Activated T-cell treated with anti-CD3 and anti-CD28 coated beads, Interleukin-2, amount 50 U/mL, for 4 hours (primary cell): ENCODE measurements around the gene MMP24. TPM values are rescaled to one million over a fixed set of nuclear protein-coding genes. Genes with fewer than 3 reads are reported as not detected.

Experiments used
- ATAC-seq, 2 donors: fragments of 200-7000 bp; cut with Tn5 transposase; one replicate each; pipeline ENCODE4 v1.10.0; 2021
- DNase-seq: peaks from one replicate; pipeline ENCODE4 v3.0.0-alpha.2; 2020
- H3K27me3 Mint-ChIP-seq: one replicate; pipeline ENCODE4 v1.8.0; 2021; ENCODE audit warnings: low read depth, mixed read lengths
- H3K36me3 Mint-ChIP-seq: one replicate; pipeline ENCODE4 v1.8.0; 2022; ENCODE audit warnings: mixed read lengths; ENCODE audit not compliant: insufficient read depth
- H3K4me1 Mint-ChIP-seq: one replicate; pipeline ENCODE4 v1.8.0; 2021; ENCODE audit warnings: low read depth, mixed read lengths
- H3K4me3 Mint-ChIP-seq: one replicate; pipeline ENCODE4 v1.8.0; 2021; ENCODE audit warnings: mild to moderate bottlenecking, moderate library complexity, mixed read lengths
- H3K9me3 Mint-ChIP-seq: one replicate; pipeline ENCODE4 v1.8.0; 2021; ENCODE audit warnings: mixed read lengths
- total RNA-seq, 3 donors: library from RNA; stranded (reverse); gene quantifications; one replicate each; pipeline ENCODE4 v1.2.1, GENCODE V29; 2021

The MMP24 gene
- total RNA-seq, 3 donors from 2014 or later: not detected

DNA sequence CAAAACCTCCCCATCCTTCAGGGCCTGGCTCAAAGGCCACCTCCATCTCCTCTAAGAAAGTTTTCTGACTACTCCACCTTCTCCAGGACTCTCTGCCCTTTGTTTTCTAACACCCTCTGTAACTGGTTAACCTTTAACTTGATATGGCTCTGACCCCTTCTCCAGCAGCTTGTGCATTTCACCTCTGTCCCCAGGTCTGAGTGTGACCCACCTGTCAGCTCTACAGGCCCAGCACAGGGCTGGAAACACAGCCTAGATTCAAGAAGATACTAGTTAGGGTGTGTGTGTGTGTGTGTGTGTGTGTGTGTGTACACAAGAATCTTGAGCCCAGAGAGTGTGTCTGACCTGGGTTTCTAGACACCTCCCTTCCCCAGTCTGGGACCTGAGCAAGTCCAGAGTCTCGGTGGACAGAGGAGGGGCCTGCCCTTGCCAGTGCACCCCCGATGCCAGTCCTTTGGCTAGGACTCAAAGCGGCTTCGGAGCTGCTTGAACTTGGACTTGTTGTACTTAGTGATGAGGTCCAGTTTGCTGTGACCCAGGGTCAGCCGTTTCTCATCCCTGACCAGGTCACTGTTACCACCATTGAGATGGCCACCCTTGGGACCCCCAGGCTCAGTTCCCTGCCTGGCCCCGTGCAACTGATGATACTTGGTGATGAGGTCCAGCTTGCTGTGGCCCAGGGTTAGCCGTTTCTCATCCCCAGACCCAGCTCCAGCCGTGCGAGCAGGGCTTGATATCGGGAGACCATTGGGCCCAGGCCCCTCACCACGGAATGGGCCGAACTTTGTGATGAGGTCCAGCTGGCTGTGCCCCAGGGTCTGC, 59.8 kb downstream of the MMP24 start:
- peaks cover 4% of the 10 kb centered on the region for H3K36me3 Mint-ChIP-seq
- no peak for DNase-seq
- H3K9me3 Mint-ChIP-seq: no peaks in the 10 kb centered on the region
- no peak for ATAC-seq
- peak overlapping the region; percentile 84 for H3K4me3 Mint-ChIP-seq
- H3K27me3 Mint-ChIP-seq: no peaks in the 10 kb centered on the region
- H3K4me1 Mint-ChIP-seq: peaks cover 25% of the 10 kb centered on the region

- Mint-ChIP-seq H3K9me3 (no peaks in the 10 kb centered on the region), H3K4me3 (no peak overlapping the region), H3K4me1 (peaks cover 25% of the 10 kb centered on the region), H3K27me3 (no peaks in the 10 kb centered on the region), H3K36me3 (peaks cover 3% of the 10 kb centered on the region)
- ATAC-seq: no peak
- DNase-seq: no peak
Measured at GRCh38 chr20:35286899-35287508, 60.5 kb downstream of the MMP24 start.

- no peaks in the 10 kb centered on the region for H3K27me3 Mint-ChIP-seq
- H3K4me3 Mint-ChIP-seq: no peak overlapping the region
- no peaks in the 10 kb centered on the region for H3K36me3 Mint-ChIP-seq
- ATAC-seq (no peak), DNase-seq (no peak)
- no peaks in the 10 kb centered on the region for H3K9me3 Mint-ChIP-seq
- peaks cover 19% of the 10 kb centered on the region for H3K4me1 Mint-ChIP-seq
Measured at GRCh38 chr20:35287509-35288324, 61.2 kb downstream of the MMP24 start.

- no peaks in the 10 kb centered on the region for H3K27me3 Mint-ChIP-seq
- H3K4me1 Mint-ChIP-seq: peaks cover 16% of the 10 kb centered on the region
- no peaks in the 10 kb centered on the region for H3K36me3 Mint-ChIP-seq
- H3K9me3 Mint-ChIP-seq: no peaks in the 10 kb centered on the region
- DNase-seq (no peak), ATAC-seq (no peak)
- H3K4me3 Mint-ChIP-seq: no peak overlapping the region
Measured at GRCh38 chr20:35288325-35289060, 62.0 kb downstream of the MMP24 start.

DNA sequence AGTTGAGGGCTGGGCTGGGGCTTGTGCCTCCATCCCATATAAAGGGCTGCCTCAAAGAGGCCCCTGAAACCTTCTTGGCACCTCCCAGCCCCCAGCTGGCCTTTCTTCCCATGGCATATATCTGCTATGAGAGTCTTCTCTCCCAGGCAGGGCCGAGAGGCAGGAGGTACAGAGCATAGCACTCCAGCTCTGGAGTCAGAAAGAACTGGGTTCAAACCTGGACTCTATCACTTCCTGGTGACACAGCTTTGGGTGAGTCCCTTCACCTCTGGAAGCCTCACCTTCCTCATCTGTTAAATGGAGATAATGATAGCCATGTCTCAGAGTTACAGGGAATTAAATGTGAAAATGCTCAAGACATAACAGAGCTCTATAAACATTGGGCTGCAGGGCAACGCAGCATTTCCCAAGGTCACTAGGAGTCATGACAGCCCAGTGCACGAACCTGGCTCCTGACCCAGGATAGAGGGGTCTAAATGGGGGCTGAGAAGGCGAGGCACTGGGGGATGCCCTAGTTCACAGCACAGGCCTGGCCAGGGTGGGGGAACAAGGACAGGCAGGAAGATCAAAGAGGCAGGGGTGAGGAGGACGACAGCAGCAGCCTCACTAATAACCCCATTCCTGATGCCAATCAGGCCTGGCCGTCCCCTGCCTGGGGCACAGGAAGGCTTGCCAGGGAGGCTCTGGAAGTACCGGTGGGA, 63.8 kb downstream of the MMP24 start:
- no peaks in the 10 kb centered on the region for H3K36me3 Mint-ChIP-seq

DNA sequence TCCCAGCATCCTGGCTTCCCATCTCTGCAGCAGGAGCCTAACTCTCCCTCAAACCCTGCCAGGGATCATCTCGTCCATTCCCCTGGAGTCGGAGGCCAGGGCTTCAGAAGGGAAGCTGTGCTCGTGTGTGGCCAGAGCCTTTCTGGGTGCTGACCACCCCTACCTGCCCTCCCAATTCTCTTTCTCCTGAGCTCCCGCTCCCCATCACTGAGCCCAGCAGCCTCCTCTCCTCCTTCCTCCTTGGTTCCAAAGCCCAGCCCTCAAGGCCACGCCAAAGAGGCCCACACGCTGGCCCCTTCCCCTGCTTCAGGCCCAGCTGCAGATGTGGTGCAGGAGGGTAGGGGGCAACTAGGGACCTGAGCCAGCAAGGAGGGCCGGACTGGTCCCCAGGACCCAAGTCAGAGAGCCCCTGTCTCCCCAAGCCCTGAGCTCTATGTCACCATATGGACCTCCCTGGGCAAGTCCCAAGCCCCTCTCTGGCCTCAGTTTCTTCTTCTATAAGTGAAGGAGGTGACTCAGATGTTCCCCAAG, 64.5 kb downstream of the MMP24 start:
- ATAC-seq: peak in 1 of 2 donors; percentile 29
- H3K27me3 Mint-ChIP-seq: no peaks in the 10 kb centered on the region
- DNase-seq: no peak
- peaks cover 2% of the 10 kb centered on the region for H3K4me1 Mint-ChIP-seq
- no peaks in the 10 kb centered on the region for H3K36me3 Mint-ChIP-seq
- no peaks in the 10 kb centered on the region for H3K9me3 Mint-ChIP-seq
- H3K4me3 Mint-ChIP-seq: no peak overlapping the region

More for the DNA sequence above, 63.8 kb downstream of the MMP24 start:
- Mint-ChIP-seq H3K4me3 (no peak overlapping the region), H3K9me3 (no peaks in the 10 kb centered on the region), H3K27me3 (no peaks in the 10 kb centered on the region), H3K4me1 (peaks cover 7% of the 10 kb centered on the region)
- DNase-seq (no peak), ATAC-seq (no peak)

- no peaks in the 10 kb centered on the region for H3K4me1 Mint-ChIP-seq
- H3K4me3 Mint-ChIP-seq: no peak within 1 kb of the TSS
- no peaks in the 10 kb centered on the region for H3K27me3 Mint-ChIP-seq
- H3K9me3 Mint-ChIP-seq: no peaks in the 10 kb centered on the region
- ATAC-seq (no peak), DNase-seq (no peak)
- H3K36me3 Mint-ChIP-seq: no peaks in the 10 kb centered on the region
Measured at GRCh38 chr20:35291654-35292503, 65.4 kb downstream of the MMP24 start, which contains the start of gene FAM83C. FAM83C (minus strand) TSS chr20:35292425; CDS start chr20:35292304, 121 bp downstream.

GRCh38 chr20:35292504-35293285, 66.2 kb downstream of the MMP24 start:
- ATAC-seq: no peak
- DNase-seq: no peak
- H3K9me3 Mint-ChIP-seq: no peaks in the 10 kb centered on the region
- H3K36me3 Mint-ChIP-seq: no peaks in the 10 kb centered on the region
- no peaks in the 10 kb centered on the region for H3K4me1 Mint-ChIP-seq
- H3K4me3 Mint-ChIP-seq: no peak overlapping the region
- H3K27me3 Mint-ChIP-seq: no peaks in the 10 kb centered on the region

DNA sequence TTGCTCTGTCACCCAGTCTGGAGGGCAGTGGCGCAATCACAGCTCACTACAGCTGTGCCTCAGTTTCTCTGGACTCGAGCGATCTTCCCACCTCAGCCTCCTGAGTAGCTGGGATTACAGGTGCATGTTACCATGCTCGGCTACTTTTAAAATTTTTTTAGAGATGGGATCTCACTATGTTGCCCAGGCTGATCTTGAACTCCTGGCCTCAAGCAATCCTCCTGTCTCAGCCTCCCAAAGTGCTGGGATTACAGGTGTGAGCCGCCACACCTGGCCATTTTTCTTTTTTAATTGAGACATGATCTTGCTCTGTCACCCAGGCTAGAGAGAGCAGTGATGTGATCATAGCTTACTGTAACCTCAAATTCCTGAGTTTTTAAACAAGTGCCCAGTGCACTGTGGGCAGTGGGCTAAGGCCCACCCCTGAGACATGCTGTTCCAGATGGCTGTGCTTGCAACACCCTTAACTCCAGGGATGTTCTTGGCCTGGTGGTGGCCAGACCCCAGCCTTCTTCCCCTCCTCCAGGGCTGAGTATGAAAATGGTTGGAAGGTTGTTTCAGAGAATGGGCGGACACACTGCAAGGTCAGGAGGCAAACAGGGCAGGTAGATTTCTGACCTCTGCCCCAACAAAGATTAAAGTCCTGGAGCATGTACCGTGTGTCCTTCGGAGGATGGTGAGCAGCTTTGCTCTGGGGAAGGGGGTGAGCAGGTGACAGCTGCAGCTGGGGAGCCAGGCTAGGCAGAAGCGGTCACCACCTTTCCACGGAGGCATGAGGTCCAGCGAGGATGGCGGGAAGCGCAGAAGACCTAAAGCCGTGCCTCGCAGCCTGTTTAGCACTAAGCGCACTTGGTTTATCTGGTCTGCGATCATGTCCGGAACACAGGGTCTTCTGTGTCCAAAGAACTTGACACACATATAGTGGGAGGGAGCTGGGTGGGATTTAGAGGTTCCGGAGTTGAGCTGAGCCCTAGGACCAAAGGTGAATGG, 67.1 kb downstream of the MMP24 start:
- no peak overlapping the region for H3K4me3 Mint-ChIP-seq
- H3K4me1 Mint-ChIP-seq: no peaks in the 10 kb centered on the region
- H3K36me3 Mint-ChIP-seq: no peaks in the 10 kb centered on the region
- no peaks in the 10 kb centered on the region for H3K9me3 Mint-ChIP-seq
- ATAC-seq (no peak), DNase-seq (no peak)
- H3K27me3 Mint-ChIP-seq: no peaks in the 10 kb centered on the region

- Mint-ChIP-seq H3K9me3 (no peaks in the 10 kb centered on the region), H3K4me3 (no peak overlapping the region), H3K4me1 (no peaks in the 10 kb centered on the region), H3K27me3 (no peaks in the 10 kb centered on the region), H3K36me3 (no peaks in the 10 kb centered on the region)
- ATAC-seq (no peak), DNase-seq (no peak)
Measured at GRCh38 chr20:35294293-35294685, 67.8 kb downstream of the MMP24 start.

GRCh38 chr20:35295058-35295457, 68.6 kb downstream of the MMP24 start:
- no peaks in the 10 kb centered on the region for H3K36me3 Mint-ChIP-seq
- H3K9me3 Mint-ChIP-seq: no peaks in the 10 kb centered on the region
- no peak for ATAC-seq
- DNase-seq: no peak
- no peak overlapping the region for H3K4me3 Mint-ChIP-seq
- no peaks in the 10 kb centered on the region for H3K27me3 Mint-ChIP-seq
- no peaks in the 10 kb centered on the region for H3K4me1 Mint-ChIP-seq
